Endothelial cell of hepatic sinusoid (primary cell): ENCODE data around the gene MARK3.

Experiments
- in situ Hi-C: cut with HindIII; loops from 2 replicates; pipeline ENCODE4 v1.10.0; 2017; ENCODE audit warnings: low sequenced_read_pairs

The MARK3 gene

DNA sequence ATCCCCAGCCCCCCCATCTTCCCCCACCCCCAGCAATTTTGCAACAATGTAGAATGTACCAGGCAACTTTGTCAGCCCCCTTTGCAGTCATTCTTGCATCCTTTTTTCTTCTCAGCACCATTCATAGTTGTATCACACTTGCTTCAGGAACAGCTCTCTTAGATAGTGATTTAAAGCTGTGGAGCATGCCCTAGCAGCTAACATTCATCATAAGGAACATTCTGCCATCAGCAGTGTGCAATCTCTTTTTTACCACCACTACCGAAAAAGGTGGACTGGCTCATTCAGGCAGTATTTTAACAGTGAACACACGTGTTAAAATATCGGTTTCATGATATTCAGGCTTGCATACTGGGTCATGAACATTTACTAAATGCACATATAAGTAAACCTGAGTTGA lies 45.1 kb downstream of the MARK3 start:
- in situ Hi-C loops = no loop called here

DNA sequence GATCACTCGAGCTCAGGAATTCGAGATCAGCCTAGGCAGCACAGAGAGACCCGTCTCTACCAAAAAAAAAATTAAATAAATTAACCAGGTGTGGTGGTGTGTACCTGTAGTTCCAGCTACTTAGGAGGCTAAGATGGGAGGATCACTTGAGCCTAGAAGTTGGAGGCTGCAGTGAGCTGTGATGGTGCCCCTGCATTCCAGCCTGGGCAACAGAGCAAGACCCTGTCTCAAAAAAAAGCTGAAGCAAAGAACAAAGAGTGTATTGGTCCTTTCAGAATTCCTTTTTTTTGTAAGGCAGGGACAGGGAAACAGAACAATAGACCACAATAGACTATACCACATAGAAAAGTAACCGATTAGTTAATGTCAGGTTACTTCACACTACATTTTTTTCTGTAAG lies 47.4 kb downstream of the MARK3 start:
- in situ Hi-C loops = no loop called here

DNA sequence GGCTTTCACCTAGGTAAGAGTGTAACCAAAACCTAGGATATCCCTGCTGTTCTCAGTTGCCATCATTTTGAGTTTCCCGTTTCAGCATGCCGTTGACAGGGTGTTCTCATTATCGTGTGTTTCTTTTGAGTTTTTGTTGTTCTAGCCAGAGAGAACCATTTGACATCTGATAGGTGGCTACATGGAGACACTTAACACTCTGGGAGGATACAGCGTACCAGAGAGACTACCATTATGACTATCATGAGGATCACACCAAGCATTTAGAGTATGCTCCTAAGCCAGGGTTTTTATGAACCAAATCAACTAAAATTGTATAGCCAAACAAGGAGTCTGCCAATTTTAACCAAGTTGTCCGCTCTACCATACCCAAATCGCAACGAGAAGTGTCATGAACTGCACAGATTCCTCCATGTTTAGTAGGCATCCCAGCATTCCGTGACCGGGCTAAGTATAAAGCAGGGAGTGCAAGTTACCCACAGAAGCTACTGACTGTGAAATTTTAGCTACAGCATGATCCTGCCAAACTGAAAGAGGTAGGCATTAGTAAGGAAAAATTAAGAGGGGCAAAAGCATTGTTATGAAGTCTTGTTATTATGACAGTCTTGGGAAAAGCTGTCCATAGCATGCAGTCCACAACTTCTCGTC lies 48.8 kb downstream of the MARK3 start:
- in situ Hi-C loops = no loop called here

DNA sequence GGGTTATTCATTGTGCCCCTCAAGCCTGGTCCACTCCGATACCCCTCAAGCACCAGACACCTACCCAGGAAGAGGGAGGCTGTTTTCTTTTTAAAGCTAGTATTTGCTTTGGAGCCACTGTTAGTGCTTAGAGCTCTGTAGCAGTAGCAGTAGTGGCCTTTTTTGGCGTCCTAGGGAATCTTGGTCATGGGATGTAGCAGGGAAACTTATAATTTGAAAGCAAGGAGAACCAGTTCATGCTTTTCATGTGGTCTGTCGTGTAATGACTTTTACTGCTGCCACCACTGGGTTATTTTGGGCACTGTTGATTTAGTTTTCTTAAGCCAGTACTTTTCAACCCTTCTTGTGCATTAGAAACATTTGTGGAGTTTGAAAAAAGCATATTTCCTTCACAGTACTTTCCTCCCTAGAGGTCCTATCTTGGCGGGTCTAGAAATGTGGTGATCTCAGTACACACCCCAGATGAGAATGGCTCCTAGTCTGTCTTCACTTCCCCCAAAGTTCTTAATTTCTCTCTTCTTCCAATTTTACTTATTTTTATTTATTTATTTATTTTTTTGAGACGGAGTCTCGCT lies 49.7 kb downstream of the MARK3 start:
- in situ Hi-C loops = no loop called here

DNA sequence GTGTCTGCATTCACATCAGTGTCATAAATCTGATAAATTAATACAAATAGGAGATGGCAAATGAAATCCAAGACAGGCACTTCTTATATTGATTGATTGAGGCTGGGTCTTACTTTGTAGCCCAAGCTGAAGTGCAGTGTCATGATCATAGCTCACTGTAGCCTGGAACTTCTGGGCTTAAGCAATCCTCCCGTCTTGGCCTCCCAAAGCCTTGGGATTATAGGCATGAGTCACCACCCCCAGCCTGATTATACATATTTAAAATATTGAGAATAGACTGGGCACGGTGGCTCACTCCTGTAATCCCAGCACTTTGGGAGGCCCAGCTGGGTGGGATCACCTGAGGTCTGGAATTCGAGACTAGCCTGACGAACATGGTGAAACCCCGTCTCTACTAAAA lies 51.3 kb downstream of the MARK3 start:
- in situ Hi-C loops = no loop called here

DNA sequence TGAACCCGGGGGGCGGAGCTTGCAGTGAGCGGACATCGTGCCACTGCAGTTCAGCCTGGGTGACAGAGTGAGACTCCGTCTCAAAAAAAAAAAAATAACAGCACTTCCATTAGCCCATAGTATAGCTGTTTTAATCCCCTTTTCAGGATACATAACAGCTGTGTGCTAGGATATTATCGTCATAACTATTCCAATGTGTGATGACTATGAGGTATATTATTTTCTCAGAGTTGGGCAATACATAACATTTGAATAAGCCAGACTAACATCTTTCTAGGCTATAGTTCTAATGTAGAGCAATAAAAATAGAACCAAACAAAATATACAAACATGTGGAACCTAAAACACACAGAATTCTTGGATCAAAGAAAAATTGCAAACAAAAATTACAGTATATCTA lies 57.1 kb downstream of the MARK3 start:
- in situ Hi-C loops = no loop called here

DNA sequence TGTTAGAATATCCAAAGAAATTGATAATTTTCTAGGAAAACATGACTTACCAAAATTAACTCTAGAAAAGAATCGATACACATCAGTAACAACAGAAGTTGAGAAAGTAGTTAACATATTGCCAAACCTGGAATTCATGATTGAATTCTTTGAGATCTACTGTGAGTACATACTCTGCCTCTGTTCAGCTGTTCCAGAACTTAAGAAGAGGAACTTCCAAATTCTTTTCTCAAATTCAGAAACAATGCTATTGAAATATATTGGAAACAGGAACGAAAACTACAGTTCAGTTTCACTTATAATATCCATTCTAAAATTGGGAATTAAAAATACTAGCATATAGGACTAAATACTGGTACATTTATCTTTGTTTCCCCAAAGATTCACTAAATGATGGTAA lies 57.9 kb downstream of the MARK3 start:
- in situ Hi-C loops = no loop called here

DNA sequence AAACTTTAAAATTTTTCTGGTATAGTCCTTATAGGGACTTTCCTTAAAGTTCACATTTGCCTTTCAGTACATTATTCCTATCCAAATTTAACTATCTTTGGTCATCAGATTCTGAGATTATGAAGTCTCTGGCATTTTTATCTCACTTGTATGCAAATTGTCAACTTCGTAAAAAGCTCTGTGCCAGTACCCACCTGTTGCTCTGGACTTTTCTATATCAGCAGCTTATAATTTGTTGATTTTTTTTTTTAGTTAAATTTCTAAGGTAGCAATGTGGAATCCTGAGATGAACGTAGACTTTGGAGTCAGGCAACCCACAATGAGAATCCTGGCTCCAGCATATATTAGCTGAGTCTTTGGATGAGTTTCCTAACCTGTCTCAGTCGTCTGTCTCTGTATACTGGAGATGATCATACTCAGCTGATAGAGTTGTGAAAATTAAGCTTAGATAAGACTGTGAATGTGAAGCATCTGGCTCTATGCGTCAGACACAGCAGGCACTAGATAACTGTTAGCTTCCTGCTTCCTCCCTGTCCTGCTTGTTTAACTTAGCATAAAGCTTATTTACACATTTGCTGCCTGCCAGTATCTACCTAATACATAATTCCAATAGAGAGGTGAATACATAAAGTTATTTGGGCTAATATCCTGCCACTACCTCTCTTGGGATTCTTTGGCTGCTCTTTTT lies 59.8 kb downstream of the MARK3 start:
- in situ Hi-C loops = no loop called here

DNA sequence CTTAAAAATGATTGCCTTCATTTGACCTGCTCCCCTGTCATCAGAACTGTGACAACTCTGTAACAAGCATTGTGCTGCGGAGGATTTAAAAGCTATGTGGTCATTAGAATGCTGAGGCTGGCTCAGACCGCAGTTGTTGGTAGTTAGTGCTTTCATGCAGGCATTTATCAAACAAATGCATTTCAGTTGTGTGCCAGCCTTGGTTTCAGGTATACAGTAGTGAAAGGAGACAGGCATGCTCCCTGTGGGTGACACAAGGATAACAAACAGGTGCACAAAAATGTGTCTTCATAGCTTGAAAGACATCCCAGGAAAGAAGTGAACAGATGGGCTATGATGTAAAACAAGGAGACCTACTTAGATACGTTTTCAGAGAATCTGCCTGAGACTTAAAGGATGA lies 60.6 kb downstream of the MARK3 start:
- in situ Hi-C loops = no loop called here

DNA sequence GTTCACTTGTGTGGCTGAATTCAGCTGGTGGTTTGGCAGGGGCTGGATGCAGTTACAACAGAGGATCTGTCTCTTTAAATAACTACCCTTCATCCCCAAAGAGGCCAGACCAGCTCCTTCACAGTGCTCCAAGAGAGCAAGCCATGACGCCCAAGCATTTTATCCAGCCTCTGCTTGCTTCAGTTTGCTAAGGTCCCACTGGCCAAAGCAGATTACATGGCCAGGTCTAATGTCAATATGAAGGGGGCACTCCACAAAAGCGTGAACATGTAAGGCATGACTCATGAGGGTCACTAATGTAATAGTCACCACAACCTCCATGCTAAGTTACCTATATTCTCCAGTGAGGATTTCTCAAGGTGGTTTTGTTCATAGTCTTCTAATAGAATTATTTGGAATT lies 62.9 kb downstream of the MARK3 start:
- in situ Hi-C loops = no loop called here

DNA sequence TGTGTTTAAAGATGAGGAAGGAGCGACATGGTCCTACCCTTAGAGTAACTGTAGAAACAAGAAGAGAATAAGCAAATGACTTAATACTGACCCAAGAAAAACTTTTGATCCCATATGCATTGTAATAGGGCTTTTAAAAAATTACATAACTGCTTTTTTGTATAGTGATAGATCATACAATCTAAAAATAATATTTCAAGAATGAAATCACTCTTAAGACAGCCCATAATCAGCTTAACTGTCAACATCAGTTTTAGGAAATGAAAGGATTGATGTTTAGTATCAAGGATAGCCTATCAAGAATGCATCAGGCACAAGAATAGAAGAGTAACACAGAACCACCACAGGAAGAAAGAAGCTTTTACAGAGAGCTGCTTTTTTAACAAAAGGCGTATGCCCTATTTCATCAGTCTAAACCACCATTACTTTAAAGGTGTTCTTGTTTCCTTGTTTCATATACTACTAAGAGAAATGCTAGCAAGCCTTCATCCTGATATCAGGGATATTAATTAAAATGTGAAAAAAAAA lies 64.5 kb downstream of the MARK3 start:
- in situ Hi-C loops = no loop called here

DNA sequence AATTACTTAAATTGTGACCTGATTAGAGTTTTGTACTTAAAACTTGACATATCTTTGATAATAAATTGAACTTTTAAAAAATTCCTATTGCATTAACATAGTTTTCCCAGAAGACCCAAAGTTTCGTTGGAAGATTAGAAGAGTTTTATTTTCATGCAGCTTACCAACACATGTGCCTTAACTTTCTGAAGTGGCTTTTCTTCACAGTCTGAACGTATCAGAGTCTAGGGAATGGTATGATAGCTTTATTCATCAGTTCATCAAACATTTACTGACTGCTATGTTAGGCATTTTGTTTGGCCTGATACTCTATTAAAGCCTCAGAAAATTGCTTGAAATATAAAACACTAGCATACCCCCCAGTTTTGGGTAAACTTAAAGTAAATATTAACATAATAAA lies 65.2 kb downstream of the MARK3 start:
- in situ Hi-C loops = no loop called here

DNA sequence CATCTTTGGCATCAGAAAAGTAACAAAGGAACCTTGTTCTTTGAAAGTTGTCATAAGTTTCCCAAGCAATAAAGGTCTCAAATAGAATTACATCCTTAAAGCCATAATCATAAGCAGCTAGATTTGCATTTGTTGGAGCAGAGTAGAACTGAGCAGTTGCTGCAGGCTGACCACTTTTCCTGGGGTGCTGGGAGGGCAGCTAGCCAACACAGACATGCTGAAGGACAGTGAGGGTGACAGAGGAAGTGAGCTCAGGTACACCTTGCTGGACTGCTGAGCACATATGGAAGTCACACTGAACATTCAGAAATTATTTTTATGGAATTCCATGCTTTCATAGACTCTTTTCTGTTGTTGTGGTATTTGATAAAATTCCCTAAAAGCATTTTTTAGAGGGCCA lies 66.2 kb downstream of the MARK3 start:
- in situ Hi-C loops = no loop called here

DNA sequence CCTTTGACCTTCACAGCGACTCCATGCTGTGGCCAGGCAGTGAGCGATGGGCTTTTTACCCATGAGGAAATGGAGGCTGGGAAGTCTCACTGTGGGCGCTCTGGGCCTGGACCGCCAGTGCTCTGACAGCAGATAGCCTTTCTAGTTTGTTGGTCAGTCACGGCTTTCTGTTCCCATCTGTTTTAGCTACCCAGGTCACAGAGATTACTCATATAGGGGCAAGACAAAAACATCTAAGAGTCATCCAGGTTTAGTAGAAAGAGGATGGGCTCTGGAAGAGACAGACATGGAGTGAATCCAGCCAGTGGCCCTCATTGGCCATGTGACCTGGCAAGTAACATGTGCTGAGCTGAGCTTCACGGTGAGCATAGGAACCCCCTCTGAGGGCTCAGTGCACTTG lies 68.6 kb downstream of the MARK3 start:
- in situ Hi-C loops = no loop called here

DNA sequence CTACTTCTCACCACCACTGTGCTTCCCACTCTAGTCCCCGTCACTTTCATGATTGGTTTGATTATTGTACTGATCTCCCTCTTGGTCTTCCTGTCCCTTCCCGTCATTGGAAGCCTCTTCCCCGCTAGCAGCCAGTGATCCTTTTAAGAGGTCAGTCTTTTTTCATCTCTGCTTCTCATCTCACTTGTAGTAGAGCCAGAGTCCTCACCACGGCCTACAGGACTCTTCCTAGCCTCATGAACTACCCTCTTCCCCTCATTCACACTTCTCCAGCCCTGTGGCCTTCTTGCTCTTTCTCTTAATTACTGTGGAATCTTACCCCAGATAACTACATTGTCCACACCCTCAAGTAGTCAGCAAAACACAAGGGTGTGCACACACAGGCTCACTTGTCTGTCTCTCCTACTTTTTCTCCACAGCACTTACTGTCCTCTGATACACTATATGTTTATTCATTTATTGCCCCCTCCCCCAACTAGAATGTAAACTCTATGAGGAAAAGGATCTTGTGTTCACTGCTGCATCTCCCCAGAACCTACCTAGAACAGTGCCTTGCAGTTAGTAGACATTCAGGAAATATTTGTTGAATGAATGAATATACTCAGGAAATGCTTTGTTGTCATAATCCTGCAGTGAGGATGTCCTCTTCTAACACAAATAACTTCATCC lies 71.1 kb downstream of the MARK3 start:
- in situ Hi-C loops = no loop called here

DNA sequence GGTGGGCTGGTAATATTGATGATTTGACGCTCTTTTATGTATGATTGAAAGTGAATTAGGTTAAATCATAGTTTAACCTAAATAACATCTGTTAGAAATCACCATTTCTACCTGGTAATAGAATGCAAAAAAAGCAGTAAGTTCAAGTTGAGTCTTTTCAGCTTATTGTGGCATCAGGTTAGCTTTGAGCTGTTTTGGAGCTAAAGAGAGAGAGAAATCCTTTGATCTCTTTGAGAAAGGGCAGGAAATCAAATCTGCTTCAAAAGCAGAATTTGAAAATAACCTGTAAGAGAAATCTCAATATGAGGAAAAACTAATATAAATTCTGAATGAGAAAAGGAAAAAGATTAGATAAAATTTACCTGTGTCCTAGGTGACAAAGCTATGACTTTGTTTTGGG lies 75.2 kb downstream of the MARK3 start:
- in situ Hi-C loops = no loop called here

DNA sequence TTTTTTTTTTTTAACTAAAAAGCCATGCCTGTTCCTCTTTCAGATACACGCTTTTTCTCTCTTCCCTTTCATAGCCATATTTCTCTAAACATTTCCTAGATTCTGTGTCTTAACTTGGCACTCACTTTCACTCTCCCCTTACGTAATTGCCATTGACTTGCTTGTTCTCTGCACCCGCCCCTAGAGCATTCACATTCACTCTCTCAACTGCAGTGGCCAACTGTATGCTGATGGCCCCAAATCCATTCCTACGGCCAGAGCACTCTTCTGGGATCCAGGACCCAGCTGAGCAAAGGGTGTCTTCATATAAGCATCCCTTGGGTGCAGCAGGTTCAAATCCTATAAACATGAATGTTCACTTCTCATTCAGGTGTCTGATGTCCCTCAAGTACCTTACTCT lies 77.9 kb downstream of the MARK3 start:
- in situ Hi-C loops = no loop called here

DNA sequence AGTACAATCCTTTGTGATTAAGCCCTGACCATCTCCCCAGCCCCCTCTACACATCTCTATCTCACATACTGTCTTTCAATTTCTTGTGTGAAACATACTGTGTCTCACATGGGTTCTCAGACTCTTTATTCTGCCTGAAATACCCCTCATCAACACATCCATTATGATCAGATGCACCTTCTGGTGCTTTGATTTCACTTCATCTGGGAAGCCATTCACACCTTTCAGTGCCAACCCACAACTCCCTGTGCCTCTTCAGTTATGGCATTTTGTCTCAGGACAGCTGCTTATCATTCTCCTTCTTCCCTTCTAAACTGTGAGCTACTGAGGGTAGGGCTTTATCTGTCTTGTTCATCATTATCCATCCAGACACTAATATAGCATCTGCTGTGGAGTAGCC lies 78.6 kb downstream of the MARK3 start:
- in situ Hi-C loops = no loop called here

DNA sequence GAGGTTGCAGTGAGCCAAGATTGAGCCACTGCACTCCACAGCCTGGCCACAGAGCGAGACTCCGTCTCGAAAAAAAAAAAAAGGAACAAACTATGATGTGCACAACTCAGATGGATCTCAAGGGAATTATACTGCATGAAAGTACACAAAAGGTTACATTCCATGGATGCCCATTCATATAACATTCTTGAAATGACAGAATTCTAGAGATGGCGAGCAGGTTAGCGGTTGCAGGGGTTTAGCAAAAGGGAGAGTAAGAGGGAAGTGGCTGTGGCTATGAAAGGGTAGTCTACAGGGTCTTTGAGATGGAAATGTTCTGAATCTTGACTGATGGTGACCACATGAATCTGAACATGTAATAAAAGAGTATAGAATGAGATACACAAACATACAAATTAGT lies 87.7 kb downstream of the MARK3 start:
- in situ Hi-C loops = no loop called here

DNA sequence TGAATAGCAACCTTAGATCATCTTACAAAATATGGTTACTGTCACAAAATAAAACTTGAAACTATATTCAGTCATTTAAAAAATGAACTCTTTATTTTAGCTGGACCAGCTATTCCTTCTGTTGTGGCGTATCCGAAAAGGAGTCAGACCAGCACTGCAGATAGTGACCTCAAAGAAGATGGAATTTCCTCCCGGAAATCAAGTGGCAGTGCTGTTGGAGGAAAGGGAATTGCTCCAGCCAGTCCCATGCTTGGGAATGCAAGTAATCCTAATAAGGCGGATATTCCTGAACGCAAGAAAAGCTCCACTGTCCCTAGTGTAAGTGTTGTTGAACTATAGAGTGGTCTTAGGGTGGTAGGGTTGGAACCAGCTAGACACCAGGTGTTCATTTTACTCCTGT lies 89.7 kb downstream of the MARK3 start:
- in situ Hi-C loops = loop anchor here (5.0 kb wide), 1 partner anchor 47 kb away; the partner anchor contains the start of gene CKB

DNA sequence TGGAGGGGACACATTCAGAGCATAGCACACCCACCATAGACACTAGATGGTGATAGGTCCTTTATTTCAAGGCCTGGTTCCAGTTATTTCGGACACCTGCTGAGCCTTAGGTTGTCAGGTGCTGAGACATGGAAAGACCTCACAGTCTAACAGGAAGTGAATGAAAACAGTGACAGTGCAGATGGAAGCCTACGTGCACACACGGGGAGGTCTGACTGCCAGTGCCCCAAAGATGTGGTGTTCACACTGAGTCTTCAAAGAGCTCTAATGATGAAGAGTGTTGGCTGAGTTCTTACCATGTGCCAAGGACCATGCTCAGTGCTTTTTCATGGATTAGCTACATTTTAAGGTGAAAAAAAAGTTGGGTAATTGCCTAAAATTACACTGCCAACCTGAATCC lies 90.8 kb downstream of the MARK3 start:
- in situ Hi-C loops = loop anchor here (5.0 kb wide), 1 partner anchor 46 kb away; the partner anchor contains the start of gene CKB

DNA sequence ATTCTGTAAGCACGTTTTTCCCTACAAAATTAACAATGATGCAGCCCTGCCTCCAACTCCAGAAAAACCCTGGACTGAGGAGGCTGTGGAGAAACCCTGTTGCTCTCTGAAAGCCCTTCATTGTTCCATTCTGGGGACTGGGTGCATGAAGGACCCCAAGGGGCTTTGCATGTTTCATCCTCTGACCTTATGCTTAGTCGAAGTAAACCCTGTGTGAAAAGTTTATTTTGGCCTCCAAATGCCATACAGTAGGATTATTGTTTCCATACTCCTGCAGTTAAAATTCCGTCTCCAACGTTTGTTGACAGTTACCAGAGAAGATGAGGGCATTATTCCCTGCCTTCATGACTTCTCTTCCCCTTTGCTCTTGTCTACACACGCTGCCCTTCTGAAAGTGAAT lies 91.4 kb downstream of the MARK3 start:
- in situ Hi-C loops = loop anchor here (5.0 kb wide), 1 partner anchor 46 kb away; the partner anchor contains the start of gene CKB
